ENCODE results near the gene LOXL1.

DNA sequence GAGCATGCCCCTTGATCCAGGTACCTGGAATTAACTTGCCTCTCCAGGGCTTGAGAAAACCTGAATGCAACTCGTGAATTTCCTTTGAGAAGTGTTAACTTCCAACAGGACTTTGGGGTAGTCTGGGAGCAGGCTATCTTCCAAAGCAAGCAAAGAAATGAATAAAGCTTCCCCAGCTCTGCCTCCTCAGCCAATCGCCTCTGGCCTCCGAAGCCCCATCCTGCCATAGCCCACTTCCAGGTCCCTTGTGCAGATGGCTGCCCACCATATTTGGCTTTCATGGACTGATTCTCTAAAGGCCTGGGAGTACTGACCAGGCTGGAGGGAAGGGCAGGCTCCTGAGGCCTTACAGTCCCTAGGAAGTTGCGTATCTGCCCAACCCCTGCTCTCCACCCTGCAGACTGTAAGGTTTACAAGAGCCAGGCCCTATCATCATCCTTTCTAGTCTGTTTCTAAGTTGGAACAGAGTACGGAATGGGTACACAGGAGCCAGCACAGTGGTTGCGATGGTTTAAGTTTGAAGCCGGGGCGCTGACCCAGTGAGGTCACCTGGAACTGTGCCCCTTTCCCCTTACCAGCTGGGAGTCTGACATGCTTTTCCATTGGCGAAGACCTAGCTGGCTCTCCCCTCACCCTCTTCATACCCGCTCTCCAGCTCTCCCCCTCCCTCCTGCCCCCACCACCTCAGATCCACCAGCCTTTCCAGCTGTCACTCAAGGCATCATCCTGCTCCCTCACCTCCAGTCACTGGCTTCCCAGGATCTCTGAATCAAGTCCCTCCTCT lies 67.1 kb downstream of the LOXL1 start:
- TF ChIP-seq, protein P1, sequence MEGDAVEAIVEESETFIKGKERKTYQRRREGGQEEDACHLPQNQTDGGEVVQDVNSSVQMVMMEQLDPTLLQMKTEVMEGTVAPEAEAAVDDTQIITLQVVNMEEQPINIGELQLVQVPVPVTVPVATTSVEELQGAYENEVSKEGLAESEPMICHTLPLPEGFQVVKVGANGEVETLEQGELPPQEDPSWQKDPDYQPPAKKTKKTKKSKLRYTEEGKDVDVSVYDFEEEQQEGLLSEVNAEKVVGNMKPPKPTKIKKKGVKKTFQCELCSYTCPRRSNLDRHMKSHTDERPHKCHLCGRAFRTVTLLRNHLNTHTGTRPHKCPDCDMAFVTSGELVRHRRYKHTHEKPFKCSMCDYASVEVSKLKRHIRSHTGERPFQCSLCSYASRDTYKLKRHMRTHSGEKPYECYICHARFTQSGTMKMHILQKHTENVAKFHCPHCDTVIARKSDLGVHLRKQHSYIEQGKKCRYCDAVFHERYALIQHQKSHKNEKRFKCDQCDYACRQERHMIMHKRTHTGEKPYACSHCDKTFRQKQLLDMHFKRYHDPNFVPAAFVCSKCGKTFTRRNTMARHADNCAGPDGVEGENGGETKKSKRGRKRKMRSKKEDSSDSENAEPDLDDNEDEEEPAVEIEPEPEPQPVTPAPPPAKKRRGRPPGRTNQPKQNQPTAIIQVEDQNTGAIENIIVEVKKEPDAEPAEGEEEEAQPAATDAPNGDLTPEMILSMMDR (conservative IDR thresholded peaks at IDR 0.05; ENCODE audit: low read depth, low read length) = no peak
- TF ChIP-seq MAZ (IDR thresholded peaks at IDR 0.05; ENCODE audit: borderline replicate concordance, low read depth, low read length) (no peak), POLR2A (IDR thresholded peaks at IDR 0.05; ENCODE audit: low read depth, low read length) (no peak), RCOR1 (IDR thresholded peaks at IDR 0.05; ENCODE audit: insufficient replicate concordance, low read length) (no peak), RFX5 (IDR thresholded peaks at IDR 0.05; ENCODE audit: low read depth, low read length) (no peak), BHLHE40 (IDR thresholded peaks at IDR 0.05; ENCODE audit: low read depth, low read length) (no peak), RAD21 (IDR thresholded peaks at IDR 0.05; ENCODE audit: low read length) (no peak), MXI1 (IDR thresholded peaks at IDR 0.05; ENCODE audit: borderline replicate concordance, low read depth, low read length) (no peak), FOS (IDR thresholded peaks at IDR 0.05; ENCODE audit: low read depth, low read length) (no peak)
- TF ChIP-seq, protein P2, sequence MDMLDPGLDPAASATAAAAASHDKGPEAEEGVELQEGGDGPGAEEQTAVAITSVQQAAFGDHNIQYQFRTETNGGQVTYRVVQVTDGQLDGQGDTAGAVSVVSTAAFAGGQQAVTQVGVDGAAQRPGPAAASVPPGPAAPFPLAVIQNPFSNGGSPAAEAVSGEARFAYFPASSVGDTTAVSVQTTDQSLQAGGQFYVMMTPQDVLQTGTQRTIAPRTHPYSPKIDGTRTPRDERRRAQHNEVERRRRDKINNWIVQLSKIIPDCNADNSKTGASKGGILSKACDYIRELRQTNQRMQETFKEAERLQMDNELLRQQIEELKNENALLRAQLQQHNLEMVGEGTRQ (IDR thresholded peaks at IDR 0.05; ENCODE audit: low read depth, low read length) = no peak
- TF ChIP-seq, protein P3, sequence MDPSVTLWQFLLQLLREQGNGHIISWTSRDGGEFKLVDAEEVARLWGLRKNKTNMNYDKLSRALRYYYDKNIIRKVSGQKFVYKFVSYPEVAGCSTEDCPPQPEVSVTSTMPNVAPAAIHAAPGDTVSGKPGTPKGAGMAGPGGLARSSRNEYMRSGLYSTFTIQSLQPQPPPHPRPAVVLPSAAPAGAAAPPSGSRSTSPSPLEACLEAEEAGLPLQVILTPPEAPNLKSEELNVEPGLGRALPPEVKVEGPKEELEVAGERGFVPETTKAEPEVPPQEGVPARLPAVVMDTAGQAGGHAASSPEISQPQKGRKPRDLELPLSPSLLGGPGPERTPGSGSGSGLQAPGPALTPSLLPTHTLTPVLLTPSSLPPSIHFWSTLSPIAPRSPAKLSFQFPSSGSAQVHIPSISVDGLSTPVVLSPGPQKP (IDR thresholded peaks at IDR 0.05; ENCODE audit: borderline replicate concordance, low read depth, low read length) = no peak
